Uterus (tissue), 4 donors: Measurements from ENCODE around the gene KCNQ5. TPM values are rescaled to one million over a fixed set of nuclear protein-coding genes. Genes with fewer than 3 reads are reported as not detected.

Experiments
- DNase-seq, 2 donors: peaks; one replicate each; pipeline ENCODE4 v3.0.0-alpha.2; 2019 to 2020
- H3K27ac ChIP-seq, 2 donors: fragments of 200-600 bp; sonication (generic); 1 replicate in 1 of 2; 2 replicates in 1 of 2; pipeline ENCODE4 v1.5.1; 2016 to 2018
- H3K27me3 ChIP-seq, 2 donors: fragments of 200-600 bp; sonication (generic); one replicate each; pipeline ENCODE4 v1.5.1; 2018 to 2019; ENCODE audit warnings: control low read depth in 1 of 2
- H3K36me3 ChIP-seq, 2 donors: fragments of 200-600 bp; sonication (generic); one replicate each; pipeline ENCODE4 v1.5.1; 2019; ENCODE audit warnings: control low read depth in 1 of 2
- H3K4me1 ChIP-seq, 2 donors: fragments of 200-600 bp; sonication (generic); one replicate each; pipeline ENCODE4 v1.5.1; 2018 to 2019; ENCODE audit warnings: control low read depth in 1 of 2
- H3K4me3 ChIP-seq, 2 donors: fragments of 200-600 bp; sonication (generic); 1 replicate in 1 of 2; 2 replicates in 1 of 2; pipeline ENCODE4 v1.5.1; 2018 to 2019; ENCODE audit warnings: mild to moderate bottlenecking in 1 of 2
- H3K9me3 ChIP-seq, 2 donors: fragments of 200-600 bp; sonication (generic); one replicate each; pipeline ENCODE4 v1.5.1; 2019; ENCODE audit warnings: control low read depth in 1 of 2
- POLR2A ChIP-seq, 2 donors: fragments of 450-650 bp; IDR thresholded peaks; one replicate each; pipeline ENCODE4 v1.6.1; 2016; ENCODE audit warnings: antibody characterized with exemption in 2 of 2, mild to moderate bottlenecking in 1 of 2, moderate library complexity in 1 of 2
- intact Hi-C: fragments of 100-400 bp; cut with DNase I; formaldehyde crosslinking; loops from one replicate; pipeline ENCODE4 v1.15.1; 2023; ENCODE audit warnings: low total_unique reads
- total RNA-seq, 4 donors: library from RNA; depleted of rRNA in 3 of 4; stranded (reverse); fragments of >200 nt in 3 of 4; gene quantifications; one replicate each; pipeline versions ENCODE4 v1.1.0 to v1.2.4, GENCODE V29; 2014 to 2023
- TF ChIP-seq, protein P1 (sequence below), 4 experiments: fragments of 200-600 bp in 2 of 4; fragments of 450-650 bp in 2 of 4; sonication (generic) in 2 of 4; IDR thresholded peaks; one replicate each; pipeline ENCODE4 v1.5.1; 2016 to 2019; ENCODE audit warnings: antibody characterized with exemption in 4 of 4, mild to moderate bottlenecking in 2 of 4, moderate library complexity in 1 of 4
- donor health status: DM: yes; HTN: yes; CAD: no.

The KCNQ5 gene
- total RNA-seq, 4 donors from 2014 or later: 0.34 to 2.4 TPM; not detected in 2

DNA sequence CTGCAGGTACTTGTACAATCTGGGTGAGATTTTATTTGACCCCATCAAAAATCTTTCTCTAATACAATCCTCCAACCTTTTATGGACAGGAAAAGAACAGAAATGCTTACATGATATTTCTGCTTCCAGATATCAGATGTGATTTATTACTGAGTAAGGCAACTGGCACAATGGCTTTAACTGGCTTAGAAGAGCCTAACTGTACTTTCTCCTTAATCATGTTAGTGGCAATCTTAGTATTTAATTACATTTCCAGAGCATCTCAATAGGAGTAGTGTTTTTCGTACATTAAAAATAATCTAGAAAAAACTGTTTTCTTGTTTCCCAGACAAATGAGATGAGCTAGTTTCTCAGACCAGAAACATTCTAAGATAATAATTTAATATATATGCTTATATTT is 251.6 kb downstream of the KCNQ5 start:
- Histone ChIP-seq H3K4me1 (no peaks in the 10 kb centered on the region), H3K9me3 (no peaks in the 10 kb centered on the region), H3K27ac (no peak overlapping the region), H3K36me3 (no peaks in the 10 kb centered on the region), H3K4me3 (no peak overlapping the region), H3K27me3 (no peaks in the 10 kb centered on the region)
- no peak for DNase-seq
- intact Hi-C loops: no loop called here
- TF ChIP-seq POLR2A (IDR thresholded peaks at IDR 0.05): no peak
- TF ChIP-seq, protein P1, sequence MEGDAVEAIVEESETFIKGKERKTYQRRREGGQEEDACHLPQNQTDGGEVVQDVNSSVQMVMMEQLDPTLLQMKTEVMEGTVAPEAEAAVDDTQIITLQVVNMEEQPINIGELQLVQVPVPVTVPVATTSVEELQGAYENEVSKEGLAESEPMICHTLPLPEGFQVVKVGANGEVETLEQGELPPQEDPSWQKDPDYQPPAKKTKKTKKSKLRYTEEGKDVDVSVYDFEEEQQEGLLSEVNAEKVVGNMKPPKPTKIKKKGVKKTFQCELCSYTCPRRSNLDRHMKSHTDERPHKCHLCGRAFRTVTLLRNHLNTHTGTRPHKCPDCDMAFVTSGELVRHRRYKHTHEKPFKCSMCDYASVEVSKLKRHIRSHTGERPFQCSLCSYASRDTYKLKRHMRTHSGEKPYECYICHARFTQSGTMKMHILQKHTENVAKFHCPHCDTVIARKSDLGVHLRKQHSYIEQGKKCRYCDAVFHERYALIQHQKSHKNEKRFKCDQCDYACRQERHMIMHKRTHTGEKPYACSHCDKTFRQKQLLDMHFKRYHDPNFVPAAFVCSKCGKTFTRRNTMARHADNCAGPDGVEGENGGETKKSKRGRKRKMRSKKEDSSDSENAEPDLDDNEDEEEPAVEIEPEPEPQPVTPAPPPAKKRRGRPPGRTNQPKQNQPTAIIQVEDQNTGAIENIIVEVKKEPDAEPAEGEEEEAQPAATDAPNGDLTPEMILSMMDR (IDR thresholded peaks at IDR 0.05): no peak

DNA sequence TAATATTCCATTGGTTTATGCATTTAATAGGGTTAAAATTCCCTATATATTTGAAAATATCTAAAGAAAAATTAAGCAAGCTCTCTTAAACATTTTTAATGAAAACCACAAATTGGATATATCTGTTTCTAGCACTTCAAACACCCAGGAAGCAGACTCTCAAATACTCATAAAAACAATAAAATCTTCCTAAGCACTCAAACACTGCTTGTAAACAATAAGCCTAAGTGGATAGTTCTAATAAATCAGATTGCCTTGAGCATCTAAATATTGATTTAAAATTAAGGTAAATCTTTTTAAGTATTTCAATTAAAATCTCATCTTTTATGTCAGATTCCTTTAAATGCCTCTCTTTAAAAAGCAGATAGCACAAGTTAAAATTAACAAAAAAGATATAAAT is 254.4 kb downstream of the KCNQ5 start:
- Histone ChIP-seq H3K36me3 (no peaks in the 10 kb centered on the region), H3K27ac (no peak overlapping the region), H3K4me3 (no peak overlapping the region), H3K9me3 (no peaks in the 10 kb centered on the region), H3K4me1 (no peaks in the 10 kb centered on the region), H3K27me3 (no peaks in the 10 kb centered on the region)
- TF ChIP-seq, protein P1 (IDR thresholded peaks at IDR 0.05): no peak
- no peak for TF ChIP-seq POLR2A (IDR thresholded peaks at IDR 0.05)
- DNase-seq: no peak
- intact Hi-C loops: no loop called here

DNA sequence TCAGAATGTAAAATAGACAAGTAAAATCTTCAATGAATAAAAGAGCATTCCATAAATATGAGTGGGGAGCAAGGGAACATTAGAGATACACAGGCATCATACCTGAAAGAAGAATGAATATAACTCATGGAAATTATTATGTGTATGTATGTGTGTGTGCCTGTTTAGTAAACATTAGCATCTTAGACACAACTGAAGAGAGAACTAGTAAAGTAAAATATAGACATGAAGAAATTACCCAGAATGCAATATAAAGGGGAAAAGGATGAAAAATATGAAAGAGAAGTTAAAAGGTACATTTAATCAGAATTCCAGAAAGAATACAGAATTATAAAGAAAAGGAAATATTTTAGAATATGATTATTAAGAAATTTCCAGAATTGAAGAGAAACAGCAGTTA is 264.3 kb downstream of the KCNQ5 start:
- intact Hi-C loops: no loop called here

DNA sequence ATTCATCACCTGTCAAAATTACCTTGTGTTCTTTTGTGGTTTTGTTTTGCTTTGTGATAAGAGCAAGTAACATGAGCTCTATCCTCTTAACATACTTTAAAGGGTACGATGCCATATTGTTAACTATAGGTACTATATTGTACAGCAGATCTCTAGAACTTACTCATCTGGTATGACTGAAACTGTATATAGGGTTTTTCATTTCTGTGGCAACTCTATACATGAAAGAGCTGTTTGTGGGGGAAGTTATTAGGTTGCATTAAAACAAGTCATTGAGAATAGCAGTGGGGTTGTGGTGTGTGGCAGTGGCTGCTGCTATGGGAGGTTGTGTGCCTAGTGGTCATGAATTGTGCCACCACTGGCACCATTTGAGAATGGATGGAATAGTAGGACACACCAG is 268.4 kb downstream of the KCNQ5 start:
- Histone ChIP-seq H3K9me3 (no peaks in the 10 kb centered on the region), H3K4me1 (no peaks in the 10 kb centered on the region), H3K27me3 (no peaks in the 10 kb centered on the region), H3K27ac (no peak overlapping the region), H3K36me3 (no peaks in the 10 kb centered on the region), H3K4me3 (no peak overlapping the region)
- no peak for DNase-seq
- no peak for TF ChIP-seq POLR2A (IDR thresholded peaks at IDR 0.05)
- TF ChIP-seq, protein P1 (IDR thresholded peaks at IDR 0.05): no peak
- intact Hi-C loops: no loop called here

More for the DNA sequence above, 264.3 kb downstream of the KCNQ5 start:
- H3K27ac ChIP-seq: no peak overlapping the region
- H3K9me3 ChIP-seq: no peaks in the 10 kb centered on the region
- H3K4me3 ChIP-seq: no peak overlapping the region
- no peak for DNase-seq
- TF ChIP-seq, protein P1 (IDR thresholded peaks at IDR 0.05): no peak
- no peak for TF ChIP-seq POLR2A (IDR thresholded peaks at IDR 0.05)
- no peaks in the 10 kb centered on the region for H3K27me3 ChIP-seq
- H3K36me3 ChIP-seq: no peaks in the 10 kb centered on the region
- no peaks in the 10 kb centered on the region for H3K4me1 ChIP-seq

DNA sequence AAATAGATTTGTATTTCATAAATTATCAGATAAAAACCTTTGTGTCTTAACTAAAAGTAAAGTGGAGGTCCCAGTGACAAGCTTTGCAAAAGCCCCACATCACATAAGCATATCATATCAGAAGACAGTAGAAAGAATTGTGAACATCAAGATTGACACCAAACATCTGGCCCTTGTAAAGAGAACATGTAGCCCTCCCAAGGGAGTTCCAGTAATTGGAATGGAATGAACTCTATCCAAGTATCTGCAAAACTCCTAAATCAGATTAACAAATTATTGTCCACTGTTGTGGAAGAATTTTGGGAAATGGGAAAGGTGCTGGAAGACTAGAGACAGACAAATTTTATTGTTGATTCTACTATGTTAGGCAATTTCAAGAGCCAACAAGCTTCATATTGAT is 268.8 kb downstream of the KCNQ5 start:
- no peak overlapping the region for H3K27ac ChIP-seq
- no peak for DNase-seq
- TF ChIP-seq, protein P1 (IDR thresholded peaks at IDR 0.05): no peak
- TF ChIP-seq POLR2A (IDR thresholded peaks at IDR 0.05): no peak
- no peaks in the 10 kb centered on the region for H3K4me1 ChIP-seq
- H3K27me3 ChIP-seq: no peaks in the 10 kb centered on the region
- no peaks in the 10 kb centered on the region for H3K36me3 ChIP-seq
- intact Hi-C loops: no loop called here
- H3K4me3 ChIP-seq: no peak overlapping the region
- H3K9me3 ChIP-seq: no peaks in the 10 kb centered on the region
